Neural cell (in vitro differentiated cells): ENCODE results near the gene CCDC85C. TPM values are rescaled to one million over a fixed set of nuclear protein-coding genes. Genes with fewer than 3 reads are reported as not detected.

Source experiments
- H2AFZ ChIP-seq: fragments of 200-600, 300-800 bp; sonication (generic), shearing (Covaris generic); 2 replicates; pipeline ENCODE4 v1.6.0; 2014; ENCODE audit warnings: low read depth, mild to moderate bottlenecking, antibody characterized with exemption, low read length, moderate library complexity
- H3F3A ChIP-seq: fragments of 200-600 bp; shearing (Covaris generic); 2 replicates; pipeline ENCODE4 v1.6.1; 2016; ENCODE audit warnings: mild to moderate bottlenecking, moderate library complexity, mixed read lengths, antibody characterized with exemption, low read length; ENCODE audit not compliant: insufficient read depth, poor library complexity, severe bottlenecking
- H3K27ac ChIP-seq: fragments of 200-600, 300-800 bp; sonication (generic), shearing (Covaris generic); 2 replicates; pipeline ENCODE4 v1.5.1; 2014; ENCODE audit warnings: mild to moderate bottlenecking, low read length, moderate library complexity
- H3K27me3 ChIP-seq: fragments of 300-800, 200-600 bp; sonication (generic), shearing (Covaris generic); 2 replicates; pipeline ENCODE4 v1.6.0; 2014; ENCODE audit warnings: mild to moderate bottlenecking, low read depth, low read length, moderate library complexity; ENCODE audit not compliant: insufficient read depth
- H3K36me3 ChIP-seq: fragments of 300-800, 200-600 bp; sonication (generic), shearing (Covaris generic); 2 replicates; pipeline ENCODE4 v1.5.1; 2014; ENCODE audit warnings: mild to moderate bottlenecking, antibody characterized with exemption, low read length, moderate library complexity; ENCODE audit not compliant: insufficient read depth
- H3K4me2 ChIP-seq: fragments of 300-800, 200-600 bp; sonication (generic), shearing (Covaris generic); 2 replicates; pipeline ENCODE4 v1.6.0; 2014; ENCODE audit warnings: mild to moderate bottlenecking, low read length
- H3K4me3 ChIP-seq: fragments of 300-800, 200-600 bp; sonication (generic), shearing (Covaris generic); 2 replicates; pipeline ENCODE4 v1.5.1; 2014; ENCODE audit warnings: mild to moderate bottlenecking, low read length, moderate library complexity
- H3K79me2 ChIP-seq: fragments of 200-600 bp; shearing (Covaris generic); replicated peaks from 2 replicates; pipeline ENCODE4 v1.6.0; 2014; ENCODE audit warnings: mild to moderate bottlenecking, low read length, moderate library complexity; ENCODE audit not compliant: insufficient read depth
- H3K9ac ChIP-seq: fragments of 300-800, 200-600 bp; sonication (generic), shearing (Covaris generic); 2 replicates; pipeline ENCODE4 v1.6.1; 2016; ENCODE audit warnings: mild to moderate bottlenecking, low read length, mixed read lengths
- H3K9me2 ChIP-seq: fragments of 200-600 bp; shearing (Covaris generic); 2 replicates; pipeline ENCODE4 v1.6.1; 2016; ENCODE audit warnings: mild to moderate bottlenecking, low read length, mixed read lengths; ENCODE audit not compliant: insufficient read depth
- H3K9me3 ChIP-seq: fragments of 200-600, 300-800 bp; sonication (generic), shearing (Covaris generic); 2 replicates; pipeline ENCODE4 v1.6.1; 2016; ENCODE audit warnings: mild to moderate bottlenecking, mixed run types, low read length, moderate library complexity, mixed read lengths
- H4K20me1 ChIP-seq: fragments of 200-600 bp; shearing (Covaris generic); 2 replicates; pipeline ENCODE4 v1.6.1; 2016; ENCODE audit warnings: mild to moderate bottlenecking, mixed run types; ENCODE audit not compliant: insufficient read depth
- EP300 ChIP-seq: fragments of 450-650 bp; conservative IDR thresholded peaks from 2 replicates; pipeline ENCODE4 v1.6.1; 2014; ENCODE audit warnings: antibody characterized with exemption, mild to moderate bottlenecking, moderate library complexity; ENCODE audit not compliant: poor library complexity, severe bottlenecking
- EZH2 ChIP-seq: fragments of 200-600, 300-800 bp; shearing (Covaris generic), sonication (generic); IDR thresholded peaks from 2 replicates; pipeline ENCODE4 v1.6.1; 2014; ENCODE audit warnings: antibody characterized with exemption, low read length, borderline replicate concordance, mild to moderate bottlenecking; ENCODE audit not compliant: insufficient read depth, poor library complexity, severe bottlenecking
- MXI1 ChIP-seq: fragments of 450-650 bp; conservative IDR thresholded peaks from 2 replicates; pipeline ENCODE4 v1.6.1; 2014; ENCODE audit warnings: antibody characterized with exemption, mild to moderate bottlenecking; ENCODE audit not compliant: poor library complexity, severe bottlenecking
- POLR2AphosphoS5 ChIP-seq: IDR thresholded peaks from 2 replicates; pipeline ENCODE4 v1.6.1; 2012
- RAD21 ChIP-seq: fragments of 450-650 bp; conservative IDR thresholded peaks from 2 replicates; pipeline ENCODE4 v1.6.1; 2014; ENCODE audit warnings: antibody characterized with exemption, mild to moderate bottlenecking, moderate library complexity
- SMC3 ChIP-seq: fragments of 450-650 bp; conservative IDR thresholded peaks from 2 replicates; pipeline ENCODE4 v1.6.1; 2014; ENCODE audit warnings: antibody characterized with exemption, mild to moderate bottlenecking, moderate library complexity; ENCODE audit not compliant: poor library complexity
- TAF1 ChIP-seq: IDR thresholded peaks from 2 replicates; pipeline ENCODE4 v1.6.1; 2012; ENCODE audit warnings: low read depth
- polyA plus RNA-seq: library from polyadenylated mRNA; depleted of rRNA; stranded (reverse); fragments of >200 nt; gene quantifications from 2 replicates; pipeline ENCODE4 v1.2.3, GENCODE V29; 2014
- TF ChIP-seq, protein P1 (sequence below): fragments of 450-650 bp; IDR thresholded peaks from 2 replicates; pipeline ENCODE4 v1.5.1; 2014; ENCODE audit warnings: antibody characterized with exemption, mild to moderate bottlenecking, moderate library complexity; ENCODE audit not compliant: poor library complexity, severe bottlenecking
- TF ChIP-seq, protein P2 (sequence below): IDR thresholded peaks from 2 replicates; pipeline ENCODE4 v1.6.1; 2012; ENCODE audit warnings: borderline replicate concordance

The CCDC85C gene
- polyA plus RNA-seq, 1 donor from 2014 or later = 24.8 TPM

DNA sequence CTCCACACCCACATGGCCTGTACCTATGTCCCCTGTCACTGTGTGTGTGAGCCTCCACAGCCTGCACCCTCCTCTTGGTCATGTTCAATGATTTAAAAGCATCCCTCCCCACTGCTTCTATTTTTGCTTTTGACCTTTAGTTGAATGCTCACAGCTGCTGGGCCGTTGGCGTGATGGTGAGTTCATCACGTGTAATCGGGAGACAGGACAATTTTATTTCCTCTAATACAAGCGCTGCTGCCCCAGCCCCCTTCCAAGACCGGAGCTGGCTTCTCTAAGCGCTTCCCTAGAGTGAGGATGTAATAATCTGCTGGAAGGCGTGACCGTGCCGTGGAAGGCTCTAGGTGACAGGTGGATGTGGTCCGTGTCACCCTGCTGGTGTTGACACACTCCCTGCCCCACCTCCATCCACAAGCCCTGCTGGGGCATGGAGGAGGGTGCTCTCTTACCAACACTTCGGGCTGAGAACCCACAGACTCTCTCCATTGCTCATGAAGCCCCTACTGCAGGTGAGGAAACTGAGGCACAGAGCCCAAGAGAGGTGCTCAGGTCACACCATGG, 25.4 kb downstream of the CCDC85C start:
- Histone ChIP-seq H3K9ac (no peak overlapping the region), H3K79me2 (no peaks in the 10 kb centered on the region), H3K4me2 (peak overlapping the region; percentile 21), H3K27ac (peak overlapping the region; percentile 28), H4K20me1 (no peaks in the 10 kb centered on the region), H3K4me3 (no peak overlapping the region), H3F3A (no peaks in the 10 kb centered on the region), H3K9me2 (no peaks in the 10 kb centered on the region), H3K36me3 (no peaks in the 10 kb centered on the region), H3K27me3 (no peaks in the 10 kb centered on the region), H2AFZ (no peak overlapping the region), H3K9me3 (no peaks in the 10 kb centered on the region)
- TF ChIP-seq RAD21 (no peak), MXI1 (peak; percentile 35), POLR2AphosphoS5 (peak; percentile 48), EP300 (peak; percentile 35), SMC3 (no peak)
- TF ChIP-seq, protein P1, sequence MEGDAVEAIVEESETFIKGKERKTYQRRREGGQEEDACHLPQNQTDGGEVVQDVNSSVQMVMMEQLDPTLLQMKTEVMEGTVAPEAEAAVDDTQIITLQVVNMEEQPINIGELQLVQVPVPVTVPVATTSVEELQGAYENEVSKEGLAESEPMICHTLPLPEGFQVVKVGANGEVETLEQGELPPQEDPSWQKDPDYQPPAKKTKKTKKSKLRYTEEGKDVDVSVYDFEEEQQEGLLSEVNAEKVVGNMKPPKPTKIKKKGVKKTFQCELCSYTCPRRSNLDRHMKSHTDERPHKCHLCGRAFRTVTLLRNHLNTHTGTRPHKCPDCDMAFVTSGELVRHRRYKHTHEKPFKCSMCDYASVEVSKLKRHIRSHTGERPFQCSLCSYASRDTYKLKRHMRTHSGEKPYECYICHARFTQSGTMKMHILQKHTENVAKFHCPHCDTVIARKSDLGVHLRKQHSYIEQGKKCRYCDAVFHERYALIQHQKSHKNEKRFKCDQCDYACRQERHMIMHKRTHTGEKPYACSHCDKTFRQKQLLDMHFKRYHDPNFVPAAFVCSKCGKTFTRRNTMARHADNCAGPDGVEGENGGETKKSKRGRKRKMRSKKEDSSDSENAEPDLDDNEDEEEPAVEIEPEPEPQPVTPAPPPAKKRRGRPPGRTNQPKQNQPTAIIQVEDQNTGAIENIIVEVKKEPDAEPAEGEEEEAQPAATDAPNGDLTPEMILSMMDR = no peak

DNA sequence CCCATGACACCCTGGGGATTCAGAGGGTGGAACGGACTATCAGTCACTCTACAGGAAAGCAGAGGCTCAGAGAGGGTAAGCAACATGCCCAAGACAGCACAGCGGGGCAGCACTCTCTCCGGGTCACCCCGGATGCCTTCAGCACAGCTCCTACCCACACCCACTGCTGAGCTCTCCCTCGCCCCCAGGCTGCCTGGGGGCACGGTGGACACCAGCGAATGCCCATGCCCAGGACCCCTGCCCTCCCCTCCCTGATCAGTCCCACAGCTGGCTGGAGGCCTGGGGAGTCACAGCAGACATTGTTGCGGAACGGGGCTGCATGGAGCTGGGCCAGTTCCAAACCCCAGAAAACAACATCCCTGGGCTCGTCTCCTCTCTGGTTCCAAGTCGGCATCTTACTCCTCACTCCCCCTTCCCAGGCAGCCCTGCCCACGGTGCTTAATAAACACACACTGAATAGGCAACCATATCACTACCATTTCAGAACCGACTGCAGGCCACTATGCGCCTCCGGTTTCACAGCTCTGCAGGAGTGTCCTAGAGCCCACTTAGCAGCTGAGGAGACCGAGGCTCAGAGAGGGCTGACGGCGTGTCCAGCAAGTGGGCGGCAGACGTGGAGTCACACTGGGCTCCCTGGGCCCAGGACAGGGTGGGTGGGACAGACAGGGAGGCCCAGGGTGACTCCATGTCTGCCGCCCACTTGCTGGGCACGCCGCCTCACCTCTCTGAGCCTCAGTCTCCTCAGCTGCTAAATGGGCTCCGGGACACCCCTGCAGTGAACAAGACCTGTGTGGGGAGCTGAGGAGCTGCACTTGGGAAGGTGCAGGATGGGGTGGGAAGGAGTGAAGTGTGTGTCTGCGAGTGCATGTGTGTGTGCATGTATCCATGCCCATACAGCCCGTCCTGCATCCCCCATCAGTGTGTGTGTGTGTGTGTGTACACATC, 27.0 kb downstream of the CCDC85C start:
- Histone ChIP-seq H3K9ac (no peak overlapping the region), H3K4me3 (no peak overlapping the region), H3K36me3 (no peaks in the 10 kb centered on the region), H3K9me2 (no peaks in the 10 kb centered on the region), H4K20me1 (no peaks in the 10 kb centered on the region), H2AFZ (no peak overlapping the region), H3K79me2 (no peaks in the 10 kb centered on the region), H3K27ac (no peak overlapping the region), H3K4me2 (no peak overlapping the region), H3K9me3 (no peaks in the 10 kb centered on the region), H3F3A (no peaks in the 10 kb centered on the region), H3K27me3 (no peaks in the 10 kb centered on the region)
- no peak for TF ChIP-seq EP300

DNA sequence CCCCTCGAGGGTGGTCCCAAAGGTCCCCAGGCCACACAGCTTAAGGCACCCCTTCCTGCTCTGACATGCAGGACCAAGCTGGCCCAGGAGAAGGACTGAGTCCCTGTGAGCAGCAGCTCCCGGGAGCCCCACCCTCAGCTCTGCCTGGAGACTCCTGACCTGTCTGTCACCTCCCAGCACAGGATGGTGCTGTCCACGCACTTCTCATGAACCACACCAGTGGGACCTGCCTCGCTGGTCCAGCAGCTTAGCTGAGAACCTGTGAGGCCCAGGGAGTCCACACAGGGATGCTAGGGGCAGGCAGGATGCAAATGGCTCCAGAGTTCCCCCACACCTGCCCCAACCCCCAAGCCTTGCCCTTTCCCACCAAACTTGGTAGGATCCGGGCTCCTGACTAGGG, 27.7 kb downstream of the CCDC85C start:
- no peak for TF ChIP-seq RAD21
- no peak for TF ChIP-seq TAF1
- no peak for TF ChIP-seq EZH2
- no peak for TF ChIP-seq EP300
- TF ChIP-seq, protein P1 = no peak
- TF ChIP-seq SMC3 = no peak
- no peak for TF ChIP-seq MXI1
- TF ChIP-seq, protein P2, sequence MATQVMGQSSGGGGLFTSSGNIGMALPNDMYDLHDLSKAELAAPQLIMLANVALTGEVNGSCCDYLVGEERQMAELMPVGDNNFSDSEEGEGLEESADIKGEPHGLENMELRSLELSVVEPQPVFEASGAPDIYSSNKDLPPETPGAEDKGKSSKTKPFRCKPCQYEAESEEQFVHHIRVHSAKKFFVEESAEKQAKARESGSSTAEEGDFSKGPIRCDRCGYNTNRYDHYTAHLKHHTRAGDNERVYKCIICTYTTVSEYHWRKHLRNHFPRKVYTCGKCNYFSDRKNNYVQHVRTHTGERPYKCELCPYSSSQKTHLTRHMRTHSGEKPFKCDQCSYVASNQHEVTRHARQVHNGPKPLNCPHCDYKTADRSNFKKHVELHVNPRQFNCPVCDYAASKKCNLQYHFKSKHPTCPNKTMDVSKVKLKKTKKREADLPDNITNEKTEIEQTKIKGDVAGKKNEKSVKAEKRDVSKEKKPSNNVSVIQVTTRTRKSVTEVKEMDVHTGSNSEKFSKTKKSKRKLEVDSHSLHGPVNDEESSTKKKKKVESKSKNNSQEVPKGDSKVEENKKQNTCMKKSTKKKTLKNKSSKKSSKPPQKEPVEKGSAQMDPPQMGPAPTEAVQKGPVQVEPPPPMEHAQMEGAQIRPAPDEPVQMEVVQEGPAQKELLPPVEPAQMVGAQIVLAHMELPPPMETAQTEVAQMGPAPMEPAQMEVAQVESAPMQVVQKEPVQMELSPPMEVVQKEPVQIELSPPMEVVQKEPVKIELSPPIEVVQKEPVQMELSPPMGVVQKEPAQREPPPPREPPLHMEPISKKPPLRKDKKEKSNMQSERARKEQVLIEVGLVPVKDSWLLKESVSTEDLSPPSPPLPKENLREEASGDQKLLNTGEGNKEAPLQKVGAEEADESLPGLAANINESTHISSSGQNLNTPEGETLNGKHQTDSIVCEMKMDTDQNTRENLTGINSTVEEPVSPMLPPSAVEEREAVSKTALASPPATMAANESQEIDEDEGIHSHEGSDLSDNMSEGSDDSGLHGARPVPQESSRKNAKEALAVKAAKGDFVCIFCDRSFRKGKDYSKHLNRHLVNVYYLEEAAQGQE = no peak
- TF ChIP-seq POLR2AphosphoS5 = no peak
- H2AFZ ChIP-seq = no peak overlapping the region
- H3K79me2 ChIP-seq = peaks cover 2% of the 10 kb centered on the region

More for the DNA sequence above, 27.7 kb downstream of the CCDC85C start:
- Histone ChIP-seq H3K27ac (no peak overlapping the region), H3K4me3 (no peak overlapping the region), H3K9me3 (no peaks in the 10 kb centered on the region), H3K27me3 (no peaks in the 10 kb centered on the region), H3K4me2 (no peak overlapping the region), H4K20me1 (no peaks in the 10 kb centered on the region), H3K36me3 (no peaks in the 10 kb centered on the region), H3F3A (no peaks in the 10 kb centered on the region), H3K9me2 (no peaks in the 10 kb centered on the region), H3K9ac (no peak overlapping the region)
